GM12891 (cell line): ENCODE results near the gene FAM174B.

Experiments
- POLR2A ChIP-seq: IDR thresholded peaks from 2 replicates; pipeline ENCODE4 v1.6.1; 2011; ENCODE audit warnings: low read depth, low read length, control low read depth
- POLR2AphosphoS5 ChIP-seq: IDR thresholded peaks from 2 replicates; pipeline ENCODE4 v1.6.1; 2011; ENCODE audit warnings: low read depth, low read length, control low read depth

- TF ChIP-seq POLR2A (no peak), POLR2AphosphoS5 (no peak)
These were observed 81.4 kb downstream of the FAM174B start for GRCh38 chr15:92574161-92574560.
